HG03108 (cell line): ENCODE results near the gene UNC50.

Experiments used
- ATAC-seq: cut with Tn5 transposase; IDR thresholded peaks from one replicate; pipeline ENCODE4 v1.9.1; 2021; ENCODE audit warnings: moderate library complexity; ENCODE audit not compliant: unreplicated experiment

The UNC50 gene

GRCh38 chr2:98608116-98608961, at the start of gene UNC50, which contains the start of gene COA5:
UNC50 (plus strand) TSS chr2:98608589; CDS start chr2:98609760, 1,171 bp downstream.
COA5 (minus strand) TSS chr2:98608512; CDS start chr2:98608405, 107 bp downstream.
- peak; percentile 82 for ATAC-seq

GRCh38 chr2:98558852-98559530, 49.4 kb upstream of the UNC50 start:
- no peak for ATAC-seq

- peak; percentile 60 for ATAC-seq
Measured at GRCh38 chr2:98559581-98559980, 48.8 kb upstream of the UNC50 start.

- ATAC-seq = no peak
Measured at GRCh38 chr2:98560256-98560771, 48.1 kb upstream of the UNC50 start.

- ATAC-seq = no peak
Measured at GRCh38 chr2:98561018-98561417, 47.4 kb upstream of the UNC50 start.

GRCh38 chr2:98561902-98562695, 46.3 kb upstream of the UNC50 start:
- ATAC-seq = no peak

- ATAC-seq = no peak
Measured at GRCh38 chr2:98563394-98563793, 45.0 kb upstream of the UNC50 start.

- no peak for ATAC-seq
Measured at GRCh38 chr2:98564541-98565132, 43.8 kb upstream of the UNC50 start.

GRCh38 chr2:98565286-98565860, 43.0 kb upstream of the UNC50 start:
- no peak for ATAC-seq

- no peak for ATAC-seq
Measured at GRCh38 chr2:98565941-98566340, 42.4 kb upstream of the UNC50 start.

GRCh38 chr2:98568161-98568956, 40.0 kb upstream of the UNC50 start:
- no peak for ATAC-seq

- no peak for ATAC-seq
Measured at GRCh38 chr2:98569197-98569793, 39.1 kb upstream of the UNC50 start.

- no peak for ATAC-seq
Measured at GRCh38 chr2:98569915-98570314, 38.5 kb upstream of the UNC50 start.

- no peak for ATAC-seq
Measured at GRCh38 chr2:98570356-98570755, 38.0 kb upstream of the UNC50 start.

- ATAC-seq = no peak
Measured at GRCh38 chr2:98571121-98571701, 37.2 kb upstream of the UNC50 start.

GRCh38 chr2:98571796-98572195, 36.6 kb upstream of the UNC50 start:
- no peak for ATAC-seq

GRCh38 chr2:98572211-98572610, 36.2 kb upstream of the UNC50 start:
- ATAC-seq = no peak

GRCh38 chr2:98572676-98573075, 35.7 kb upstream of the UNC50 start:
- no peak for ATAC-seq

GRCh38 chr2:98573426-98573825, 35.0 kb upstream of the UNC50 start:
- ATAC-seq = no peak
